HG03575 (cell line): ENCODE results near the gene IRS1.

Experiments
- ATAC-seq: cut with Tn5 transposase; IDR thresholded peaks from one replicate; pipeline ENCODE4 v1.9.1; 2021; ENCODE audit not compliant: unreplicated experiment, insufficient number of reproducible peaks, low FRiP score; ENCODE audit errors: extremely low read depth

IRS1 gene

GRCh38 chr2:226829721-226830631, 30.4 kb upstream of the IRS1 start:
- ATAC-seq, result no peak

- no peak for ATAC-seq
Measured at GRCh38 chr2:226828191-226828590, 28.6 kb upstream of the IRS1 start.

DNA sequence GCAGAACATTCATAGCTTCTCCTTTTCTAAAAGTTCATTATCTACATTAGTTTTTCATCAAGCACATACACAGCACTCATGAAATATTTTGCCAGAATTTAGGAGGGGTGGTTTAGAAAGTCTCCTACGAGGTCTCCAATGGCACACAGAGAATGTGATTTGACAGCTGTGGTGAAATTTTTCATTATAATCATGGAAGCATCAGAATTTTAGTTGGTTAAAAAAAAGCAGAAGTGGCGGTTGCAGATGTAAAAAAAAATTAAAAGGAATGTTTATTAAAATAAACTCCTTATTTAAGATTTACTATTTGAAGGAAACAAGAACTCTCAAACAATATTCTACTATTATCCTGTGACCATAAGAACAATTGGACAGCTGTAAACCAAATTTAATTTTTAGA, 25.4 kb upstream of the IRS1 start:
- ATAC-seq, result no peak

DNA sequence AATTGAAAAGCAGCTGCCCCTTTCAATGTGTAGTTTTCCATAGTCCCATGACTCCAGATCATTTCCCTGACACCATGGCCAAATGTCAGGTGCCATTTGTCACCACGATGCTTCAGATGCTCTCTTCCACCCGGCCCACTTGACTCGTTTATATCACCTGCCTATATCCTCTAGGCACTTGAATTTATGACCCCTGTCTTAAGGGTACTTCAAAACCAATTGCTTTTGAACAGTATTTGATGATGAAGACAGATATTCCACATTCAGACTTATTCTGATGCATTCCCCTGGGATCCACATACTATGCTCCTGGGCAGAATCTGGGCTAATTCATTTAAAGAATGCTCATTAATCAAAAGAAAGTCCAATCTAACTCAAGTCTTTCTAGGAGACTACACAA, 19.3 kb upstream of the IRS1 start:
- no peak for ATAC-seq

DNA sequence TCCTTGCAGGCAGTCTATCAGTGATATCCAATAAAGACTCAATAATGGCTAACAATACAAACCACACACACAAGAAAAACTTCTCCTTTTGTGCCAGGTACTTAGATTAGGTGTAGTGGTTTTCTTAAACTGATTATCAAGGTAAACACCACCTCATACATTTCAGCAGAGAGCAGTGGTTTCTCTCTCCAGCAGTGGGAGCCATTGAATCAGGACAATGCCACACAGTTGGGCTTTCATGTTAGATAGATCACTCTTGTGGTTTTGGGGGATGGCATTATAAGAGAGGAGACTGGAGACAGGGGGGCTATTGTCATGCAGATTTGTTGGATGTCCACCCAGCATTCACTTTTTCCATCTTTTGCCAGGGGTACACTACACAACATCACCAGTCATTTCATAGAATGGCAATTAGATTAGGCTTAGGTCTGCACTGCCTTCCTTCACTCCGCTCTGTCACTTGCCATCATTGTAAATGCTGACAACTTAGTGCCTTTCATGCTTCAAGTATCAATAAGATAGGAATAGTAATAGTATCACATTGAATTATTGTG, 13.6 kb upstream of the IRS1 start:
- no peak for ATAC-seq

GRCh38 chr2:226803410-226803809, 3.8 kb upstream of the IRS1 start:
- no peak for ATAC-seq

DNA sequence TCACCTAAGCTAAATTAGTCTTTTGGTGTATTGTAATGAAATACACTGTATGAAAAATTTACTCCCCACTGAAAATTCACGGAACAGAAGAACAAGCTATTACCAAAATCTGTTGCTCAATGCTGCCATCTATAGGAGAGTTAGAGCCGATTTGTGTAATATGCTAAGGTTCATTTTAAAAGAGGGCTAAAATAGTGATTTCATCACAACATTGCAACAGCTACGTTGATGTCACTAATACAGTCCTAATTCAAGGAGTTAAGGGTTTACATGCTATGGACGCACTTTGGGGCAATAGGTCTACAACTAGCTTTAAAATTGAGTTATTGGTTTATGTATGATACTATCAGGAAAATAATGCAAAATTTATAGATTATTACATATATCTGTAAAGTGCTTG, 3.0 kb upstream of the IRS1 start:
- ATAC-seq, result no peak

GRCh38 chr2:226800941-226801784, 1.5 kb upstream of the IRS1 start:
- ATAC-seq, result peak; percentile 80

DNA sequence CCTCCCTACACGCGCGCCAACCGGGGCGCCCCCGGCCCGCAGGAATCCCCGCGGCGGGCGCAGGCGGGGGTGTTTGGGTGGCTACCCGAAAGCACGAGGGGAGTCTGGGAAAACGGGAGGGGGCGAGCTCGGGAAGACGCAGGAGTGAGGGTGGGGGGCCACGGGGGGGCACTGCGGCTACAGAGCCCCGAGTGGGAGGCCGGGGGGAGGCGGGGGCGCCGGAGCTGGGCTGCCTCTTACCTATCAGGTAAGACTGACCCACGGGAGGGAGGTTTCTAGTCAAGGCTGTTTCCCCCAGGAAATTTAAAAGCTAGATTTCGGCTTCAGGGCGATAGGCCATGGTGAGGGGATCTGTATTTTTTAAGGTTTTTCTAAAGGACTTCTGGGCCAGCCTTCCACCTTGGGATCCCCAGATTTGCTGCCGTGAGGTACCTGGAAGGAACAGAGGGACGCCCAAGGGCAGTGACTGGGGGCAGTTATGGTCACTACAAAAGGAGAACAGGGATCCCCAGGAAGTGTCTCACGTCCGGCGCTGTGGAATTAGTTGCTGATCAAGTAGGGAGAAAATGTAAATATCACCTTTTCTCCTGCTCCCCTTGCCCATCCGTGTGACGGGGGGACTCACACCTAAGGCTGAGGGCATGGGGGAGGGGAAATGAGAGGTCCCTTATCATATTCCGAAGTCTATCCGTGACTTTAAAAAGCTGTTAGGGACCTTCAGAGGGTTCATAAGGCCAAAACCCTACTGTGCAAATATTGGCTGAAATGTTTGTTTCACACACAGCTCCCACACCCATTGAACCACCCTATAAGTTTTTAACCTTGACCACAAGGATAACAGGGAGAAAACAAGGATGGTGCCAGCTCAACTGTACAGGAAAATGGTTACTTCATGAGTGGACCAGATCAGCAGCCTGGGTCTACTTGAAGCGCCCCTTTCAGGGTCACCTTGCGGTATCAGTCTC, 638 bp upstream of the IRS1 start:
- no peak for ATAC-seq

DNA sequence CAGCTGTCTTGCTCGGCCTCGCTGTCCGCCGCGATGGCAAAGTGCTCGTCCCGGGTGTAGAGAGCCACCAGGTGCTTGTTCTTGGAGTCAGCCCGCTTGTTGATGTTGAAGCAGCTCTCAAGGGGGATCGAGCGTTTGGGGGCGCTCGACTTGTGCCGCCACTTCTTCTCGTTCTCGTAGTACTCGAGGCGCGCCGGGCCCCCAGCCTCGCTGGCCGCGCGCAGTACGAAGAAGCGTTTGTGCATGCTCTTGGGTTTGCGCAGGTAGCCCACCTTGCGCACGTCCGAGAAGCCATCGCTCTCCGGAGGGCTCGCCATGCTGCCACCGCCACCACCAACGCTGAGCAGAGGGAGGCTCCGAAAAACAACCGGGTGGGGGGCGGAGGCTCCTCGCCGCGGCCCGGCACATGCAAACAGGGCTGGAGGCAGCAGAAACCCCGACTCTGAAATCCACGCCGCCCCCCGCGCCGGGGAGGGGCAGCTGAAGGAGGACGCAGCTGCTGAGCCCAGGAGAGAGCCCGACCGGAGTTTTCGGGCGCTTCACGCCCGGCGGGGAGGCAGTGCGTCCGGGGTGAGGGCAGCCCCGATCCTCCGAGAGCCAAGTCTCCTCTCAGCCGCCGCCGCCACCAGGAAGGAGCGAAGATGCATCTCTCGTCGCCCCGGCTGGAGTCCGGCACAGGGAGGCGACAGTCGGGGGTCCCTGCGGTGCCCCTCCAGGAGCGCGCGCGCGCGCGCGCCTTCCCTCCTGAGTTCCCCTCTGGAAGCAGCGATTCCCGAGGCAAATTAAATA, 1.0 kb downstream of the IRS1 start:
- ATAC-seq, result no peak

DNA sequence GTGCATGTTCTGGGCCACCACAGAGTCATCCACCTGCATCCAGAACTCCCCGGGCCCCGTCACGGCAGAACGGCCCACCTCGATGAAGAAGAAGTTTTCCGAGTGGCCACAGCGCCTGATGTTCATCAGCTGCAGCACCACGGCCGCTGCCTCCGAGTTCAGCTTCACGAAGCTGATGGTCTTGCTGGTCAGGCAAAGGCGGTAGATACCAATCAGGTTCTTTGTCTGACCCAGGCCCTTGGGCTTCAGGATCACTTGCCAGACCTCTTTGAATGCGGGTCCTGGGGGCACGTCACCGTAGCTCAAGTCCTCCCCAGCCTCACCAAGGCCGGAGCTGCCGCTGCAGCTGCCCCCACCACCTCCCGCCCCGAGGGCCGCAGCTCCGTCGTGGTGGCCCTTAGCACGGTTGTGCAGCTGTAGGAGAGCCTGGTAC, 1.6 kb downstream of the IRS1 start:
- ATAC-seq, result no peak

- ATAC-seq, result no peak
Measured at GRCh38 chr2:226797289-226797988, 2.2 kb downstream of the IRS1 start.

DNA sequence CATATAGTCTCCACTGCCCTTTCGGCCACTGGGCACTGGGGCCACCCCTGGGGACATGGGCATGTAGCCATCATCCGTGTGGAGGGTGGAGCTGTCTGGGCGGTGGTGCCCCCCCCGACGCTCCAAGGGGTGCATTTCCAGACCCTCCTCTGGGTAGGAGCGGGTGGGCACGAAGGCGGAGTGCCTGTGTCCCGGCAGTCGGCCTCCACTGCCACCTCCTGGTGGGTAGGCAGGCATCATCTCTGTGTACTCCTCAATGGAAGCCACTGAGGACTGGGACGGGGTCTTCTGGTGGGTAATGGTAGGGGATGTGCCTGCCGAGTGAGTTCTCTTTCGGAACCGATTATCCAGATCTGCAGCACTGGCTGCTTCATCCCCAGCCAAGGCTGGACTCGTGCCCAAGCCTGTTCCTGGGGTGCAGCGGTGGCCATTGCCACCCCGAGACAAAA, 2.8 kb downstream of the IRS1 start:
- no peak for ATAC-seq

DNA sequence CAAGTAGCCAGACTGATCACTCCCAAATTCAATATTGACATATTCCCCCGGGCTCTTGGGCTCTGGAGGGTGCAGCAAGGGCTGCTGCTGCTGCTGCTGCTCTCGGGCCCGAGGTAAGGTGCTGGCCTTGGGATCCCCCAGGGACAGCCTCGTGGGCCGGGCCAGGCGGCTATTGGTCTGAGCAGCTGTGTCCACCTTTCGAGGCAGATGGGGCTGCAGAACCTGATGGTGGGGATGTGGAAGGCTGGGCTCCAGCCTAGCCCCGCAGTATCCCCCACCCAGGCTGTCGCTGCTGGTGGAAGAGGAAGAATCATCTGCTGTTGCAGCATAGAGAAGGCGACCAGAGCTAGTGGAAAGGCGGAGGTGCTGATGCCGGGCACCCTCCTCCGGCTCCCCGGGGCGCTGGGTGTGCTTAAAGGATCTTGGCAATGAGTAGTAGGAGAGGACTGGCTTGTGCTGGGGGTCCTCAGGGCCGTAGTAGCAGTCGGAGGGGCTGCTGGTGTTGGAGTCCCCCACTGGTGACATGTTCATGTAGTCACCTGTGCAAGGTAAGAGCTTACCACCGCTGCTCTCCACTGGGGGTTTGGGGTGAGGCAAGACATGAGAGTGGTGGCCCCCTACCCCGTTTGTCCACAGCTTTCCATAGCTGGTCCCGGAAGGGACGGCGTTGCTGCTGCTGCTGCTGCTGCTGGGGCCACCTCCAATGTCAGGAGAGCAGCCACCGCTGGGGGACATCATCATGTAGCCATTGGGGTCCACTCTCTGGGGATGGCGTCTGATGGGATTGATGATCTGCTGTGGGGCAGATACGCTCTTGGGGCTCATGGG, 3.4 kb downstream of the IRS1 start:
- ATAC-seq, result no peak

DNA sequence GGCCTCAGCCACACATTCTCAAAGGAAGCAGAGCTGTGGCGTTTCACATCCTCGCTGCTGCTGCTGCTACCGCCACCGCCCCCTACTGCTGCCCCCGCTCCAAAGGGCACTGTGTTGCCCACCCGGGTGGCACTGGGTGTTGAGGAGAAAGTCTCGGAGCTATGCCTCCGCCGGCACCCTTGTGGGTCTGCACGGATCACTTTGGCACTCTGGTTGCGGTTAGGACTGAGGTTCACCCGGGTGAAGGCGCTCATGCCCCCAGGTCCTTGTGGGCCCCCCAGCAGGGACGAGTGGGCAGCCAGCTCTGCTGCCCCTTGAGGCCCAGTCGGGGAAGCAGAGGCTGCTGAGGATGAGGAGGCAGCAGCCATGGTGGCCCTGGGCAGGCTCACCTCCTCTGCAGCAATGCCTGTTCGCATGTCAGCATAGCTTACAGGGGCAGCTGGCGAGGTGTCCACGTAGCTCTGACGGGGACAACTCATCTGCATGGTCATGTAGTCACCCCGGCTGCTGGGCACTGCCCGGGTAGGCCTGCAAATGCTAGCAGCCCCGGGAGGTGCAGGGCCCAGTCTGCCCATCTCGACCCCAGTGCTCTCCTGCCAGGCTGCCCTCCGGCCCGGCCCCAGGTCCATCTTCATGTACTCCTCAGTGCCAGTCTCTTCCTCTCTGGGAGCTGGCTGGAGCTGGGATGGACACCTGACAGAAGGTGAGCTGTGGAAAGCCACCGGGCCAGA, 4.2 kb downstream of the IRS1 start:
- ATAC-seq, result no peak

GRCh38 chr2:226794751-226795171, 4.9 kb downstream of the IRS1 start:
- ATAC-seq, result no peak
